HEK293 (cell line): Measurements from ENCODE around the gene UNC93A.

Experiments
- CTCF ChIA-PET: fragments of 350-600 bp; formaldehyde crosslinking; extraction: SDS; loops from one replicate; lab custom pipeline; 2021; ENCODE audit warnings: antibody characterized with exemption; lab: Yijun Ruan, JAX
- POLR2A ChIA-PET: fragments of 300-600 bp; formaldehyde crosslinking; extraction: SDS; loops from one replicate; lab custom pipeline; 2020; ENCODE audit warnings: antibody characterized with exemption, inconsistent platforms; lab: Yijun Ruan, JAX
- H3K27ac ChIP-seq: fragments of 200-500 bp; sonication (Bioruptor generic); 2 replicates; pipeline ENCODE4 v1.5.1; 2014; ENCODE audit warnings: low read depth, low read length, control low read depth, inconsistent platforms; ENCODE audit errors: extremely low read depth
- H3K36me3 ChIP-seq, 2 experiments: fragments of 200-500 bp in 1 of 2; sonication (Bioruptor generic) in 1 of 2; 1 replicate in 1 of 2; 2 replicates in 1 of 2; pipeline ENCODE4 v1.5.1; 2014 to 2017; ENCODE audit warnings: inconsistent platforms in 2 of 2, low read length in 2 of 2; ENCODE audit not compliant: control insufficient read depth in 2 of 2, insufficient read depth in 1 of 2
- H3K4me1 ChIP-seq: fragments of 200-500 bp; sonication (Bioruptor generic); 2 replicates; pipeline ENCODE4 v1.5.1; 2014; ENCODE audit warnings: mild to moderate bottlenecking, low read length, inconsistent platforms; ENCODE audit not compliant: control insufficient read depth, insufficient read depth
- H3K4me3 ChIP-seq: 2 replicates; pipeline ENCODE4 v1.5.1; 2011; ENCODE audit warnings: low read depth, mild to moderate bottlenecking, control low read depth, low read length, moderate library complexity
- H3K9me3 ChIP-seq: fragments of 200-500 bp; sonication (Bioruptor generic); 2 replicates; pipeline ENCODE4 v1.5.1; 2014; ENCODE audit warnings: low read depth, low read length, inconsistent platforms; ENCODE audit not compliant: control insufficient read depth, insufficient read depth
- ATF2 ChIP-seq: fragments of 450-650 bp; formaldehyde crosslinking; IDR thresholded peaks from 2 replicates; pipeline ENCODE4 v1.5.1; 2016; ENCODE audit warnings: missing biosample characterization, missing genetic modification characterization, low read depth
- BCL11B ChIP-seq: fragments of 450-650 bp; formaldehyde crosslinking; IDR thresholded peaks from 2 replicates; pipeline ENCODE4 v1.5.1; 2016; ENCODE audit warnings: low read depth, missing biosample characterization, missing genetic modification characterization
- BCL6B ChIP-seq: fragments of 450-650 bp; formaldehyde crosslinking; IDR thresholded peaks from 2 replicates; pipeline ENCODE4 v1.5.1; 2017; ENCODE audit warnings: missing biosample characterization, missing genetic modification characterization
- GFI1B ChIP-seq: fragments of 450-650 bp; formaldehyde crosslinking; IDR thresholded peaks from 2 replicates; pipeline ENCODE4 v1.5.1; 2016; ENCODE audit warnings: missing biosample characterization, missing genetic modification characterization
- GLIS2 ChIP-seq: fragments of 450-650 bp; formaldehyde crosslinking; IDR thresholded peaks from 2 replicates; pipeline ENCODE4 v1.5.1; 2016; ENCODE audit warnings: missing biosample characterization, missing genetic modification characterization
- OVOL3 ChIP-seq: fragments of 450-650 bp; formaldehyde crosslinking; IDR thresholded peaks from 2 replicates; pipeline ENCODE4 v1.5.1; 2016; ENCODE audit warnings: missing biosample characterization, missing genetic modification characterization
- PRDM10 ChIP-seq: fragments of 450-650 bp; formaldehyde crosslinking; IDR thresholded peaks from 2 replicates; pipeline ENCODE4 v1.5.1; 2016; ENCODE audit warnings: missing biosample characterization, missing genetic modification characterization
- RBAK ChIP-seq: fragments of 450-650 bp; formaldehyde crosslinking; IDR thresholded peaks from 2 replicates; pipeline ENCODE4 v1.5.1; 2016; ENCODE audit warnings: missing biosample characterization, missing genetic modification characterization
- TCF7L2 ChIP-seq: IDR thresholded peaks from 2 replicates; pipeline ENCODE4 v1.6.1; 2011; ENCODE audit warnings: low read depth, mild to moderate bottlenecking, inconsistent platforms, low read length, moderate library complexity, borderline replicate concordance
- WT1 ChIP-seq: fragments of 450-650 bp; formaldehyde crosslinking; IDR thresholded peaks from 2 replicates; pipeline ENCODE4 v1.5.1; 2016; ENCODE audit warnings: missing biosample characterization, missing genetic modification characterization
- ZBTB26 ChIP-seq: fragments of 450-650 bp; formaldehyde crosslinking; optimal IDR thresholded peaks from 2 replicates; pipeline ENCODE3; 2016; ENCODE audit warnings: missing biosample characterization, mild to moderate bottlenecking, missing genetic modification characterization
- ZFHX2 ChIP-seq: fragments of 450-650 bp; formaldehyde crosslinking; conservative IDR thresholded peaks from 2 replicates; pipeline ENCODE4 v1.5.1; 2016; ENCODE audit warnings: missing biosample characterization, missing genetic modification characterization
- ZNF140 ChIP-seq: fragments of 450-650 bp; formaldehyde crosslinking; IDR thresholded peaks from 2 replicates; pipeline ENCODE4 v1.5.1; 2016; ENCODE audit warnings: missing biosample characterization, missing genetic modification characterization
- ZNF146 ChIP-seq: fragments of 450-650 bp; formaldehyde crosslinking; IDR thresholded peaks from 2 replicates; pipeline ENCODE4 v1.5.1; 2016; ENCODE audit warnings: missing biosample characterization, missing genetic modification characterization
- ZNF155 ChIP-seq: fragments of 450-650 bp; formaldehyde crosslinking; IDR thresholded peaks from 2 replicates; pipeline ENCODE4 v1.5.1; 2016; ENCODE audit warnings: missing biosample characterization, missing genetic modification characterization
- ZNF2 ChIP-seq: fragments of 450-650 bp; formaldehyde crosslinking; IDR thresholded peaks from 2 replicates; pipeline ENCODE4 v1.5.1; 2016; ENCODE audit warnings: missing biosample characterization, missing genetic modification characterization
- ZNF221 ChIP-seq: fragments of 450-650 bp; formaldehyde crosslinking; IDR thresholded peaks from 2 replicates; pipeline ENCODE4 v1.5.1; 2017; ENCODE audit warnings: missing biosample characterization, missing genetic modification characterization, borderline replicate concordance
- ZNF24 ChIP-seq: fragments of 450-650 bp; formaldehyde crosslinking; IDR thresholded peaks from 2 replicates; pipeline ENCODE4 v1.5.1; 2016; ENCODE audit warnings: missing biosample characterization, missing genetic modification characterization
- ZNF248 ChIP-seq: fragments of 450-650 bp; formaldehyde crosslinking; IDR thresholded peaks from 2 replicates; pipeline ENCODE4 v1.5.1; 2017; ENCODE audit warnings: missing biosample characterization, missing genetic modification characterization
- ZNF274 ChIP-seq, 2 experiments: fragments of 200-500 bp in 1 of 2; fragments of 450-650 bp in 1 of 2; sonication (Bioruptor generic) in 1 of 2; formaldehyde crosslinking in 1 of 2; IDR thresholded peaks; 2 replicates each; pipeline versions ENCODE4 v1.5.1 to v1.6.1; 2014 to 2016; ENCODE audit warnings: borderline replicate concordance in 1 of 2, inconsistent platforms in 1 of 2, low read length in 1 of 2, missing biosample characterization in 1 of 2, missing genetic modification characterization in 1 of 2
- ZNF362 ChIP-seq: fragments of 450-650 bp; formaldehyde crosslinking; IDR thresholded peaks from 2 replicates; pipeline ENCODE4 v1.5.1; 2016; ENCODE audit warnings: missing biosample characterization, missing genetic modification characterization
- ZNF366 ChIP-seq: fragments of 450-650 bp; formaldehyde crosslinking; conservative IDR thresholded peaks from 2 replicates; pipeline ENCODE4 v1.5.1; 2016; ENCODE audit warnings: missing biosample characterization, missing genetic modification characterization
- ZNF580 ChIP-seq: fragments of 450-650 bp; formaldehyde crosslinking; IDR thresholded peaks from 2 replicates; pipeline ENCODE4 v1.5.1; 2016; ENCODE audit warnings: missing biosample characterization, missing genetic modification characterization
- ZNF843 ChIP-seq: fragments of 450-650 bp; formaldehyde crosslinking; IDR thresholded peaks from 2 replicates; pipeline ENCODE4 v1.5.1; 2016; ENCODE audit warnings: missing biosample characterization, missing genetic modification characterization

UNC93A gene

GRCh38 chr6:167350731-167351655, 59.9 kb downstream of the UNC93A start (continued):
- TF ChIP-seq ZNF580 (tag by site-specific recombination) = no peak
- no peak for TF ChIP-seq ZNF274 (IDR thresholded peaks at IDR 0.05; ENCODE audit: low read length)
- TF ChIP-seq ZNF274 (tag by site-specific recombination; IDR thresholded peaks at IDR 0.05; ENCODE audit: borderline replicate concordance) = no peak
- TF ChIP-seq TCF7L2 = no peak
- no peak for TF ChIP-seq ZNF155 (tag by site-specific recombination)
- TF ChIP-seq ZNF843 (tag by site-specific recombination) = no peak
- TF ChIP-seq BCL11B (tag by site-specific recombination) = no peak

GRCh38 chr6:167351656-167352345, 60.7 kb downstream of the UNC93A start:
- H3K4me1 ChIP-seq = no peaks in the 10 kb centered on the region
- POLR2A ChIA-PET = interaction anchor here (0.7 to 2.2 kb wide), 4 partner anchors 10 to 495 kb away, joined by 3 to 11 read pairs (median 4); no protein-coding TSS in a partner anchor
- CTCF ChIA-PET = interaction anchor here (0.6 to 3.2 kb wide), 32 partner anchors 9 to 822 kb away, joined by 3 to 30 read pairs (median 4); partner anchors contain the start of gene UNC93A
- H3K27ac ChIP-seq = no peak overlapping the region
- no peak overlapping the region for H3K4me3 ChIP-seq
- H3K36me3 ChIP-seq = no peaks in the 10 kb centered on the region
- no peak for TF ChIP-seq GLIS2 (tag by site-specific recombination)
- TF ChIP-seq OVOL3 (tag by site-specific recombination) = no peak
- TF ChIP-seq WT1 (tag by site-specific recombination) = no peak
- no peak for TF ChIP-seq ZNF366 (tag by site-specific recombination)
- no peak for TF ChIP-seq ZNF24
- TF ChIP-seq ZNF2 (tag by site-specific recombination) = no peak
- no peak for TF ChIP-seq ZNF362 (tag by site-specific recombination)
- no peak for TF ChIP-seq ZFHX2 (tag by site-specific recombination)
- no peak for TF ChIP-seq RBAK (tag by site-specific recombination)
- no peak for TF ChIP-seq BCL6B (tag by site-specific recombination)
- no peak for TF ChIP-seq ZNF221 (tag by site-specific recombination)
- TF ChIP-seq ZNF580 (tag by site-specific recombination) = no peak
- no peak for TF ChIP-seq PRDM10
- no peak for TF ChIP-seq ZNF248
- no peak for TF ChIP-seq GFI1B
- no peak for TF ChIP-seq ZNF146
- no peak for TF ChIP-seq ZBTB26 (tag by site-specific recombination)
- TF ChIP-seq ATF2 (tag by site-specific recombination) = no peak
- no peak for TF ChIP-seq ZNF140 (tag by site-specific recombination)
- TF ChIP-seq, all 188 proteins: peak for 0
- H3K9me3 ChIP-seq = no peaks in the 10 kb centered on the region; the same call in 1 of the 2 replicates
